Endothelial cell of umbilical vein (primary cell): ENCODE data around the gene SKIC8. TPM values are rescaled to one million over a fixed set of nuclear protein-coding genes. Genes with fewer than 3 reads are reported as not detected.

Experiments
- BruUV-seq: library from RNA; stranded (reverse); fragments of 400-500 nt; replicated peaks from 2 replicates; lab custom pipeline; 2021; lab: Mats Ljungman, UMichigan
- CTCF ChIA-PET: fragments of 300-600, 350-600 bp; sonication (Branson Sonifier 250); formaldehyde crosslinking; loops from one replicate; lab custom pipeline; 2021; ENCODE audit warnings: antibody characterized with exemption, inconsistent platforms; lab: Charles Lee
- POLR2A ChIA-PET: fragments of 300-600, 350-600 bp; sonication (Branson Sonifier 250); formaldehyde crosslinking; loops from one replicate; lab custom pipeline; 2021; ENCODE audit warnings: antibody characterized with exemption, inconsistent platforms; lab: Charles Lee
- DNase-seq: peaks from one replicate; pipeline ENCODE4 v3.0.0-alpha.2; 2011; ENCODE audit warnings: low read depth, low spot score
- FAIRE-seq: peaks from 2 replicates; lab custom pipeline; 2011; peaks lifted over from hg19 to GRCh38; lab: Jason Lieb, UNC
- H2AFZ ChIP-seq: 2 replicates; pipeline ENCODE4 v1.6.0; 2012; ENCODE audit warnings: low read depth, low read length, control low read depth, inconsistent platforms
- H3K27ac ChIP-seq: 2 replicates; pipeline ENCODE4 v1.5.1; 2011; ENCODE audit warnings: low read depth, mild to moderate bottlenecking, control low read depth, low read length, moderate library complexity; ENCODE audit not compliant: insufficient read depth
- H3K27me3 ChIP-seq, 2 experiments: 2 replicates each; pipeline versions ENCODE4 v1.6.0 to v1.6.1; 2011; ENCODE audit warnings: low read length in 2 of 2, mixed read lengths in 1 of 2; ENCODE audit not compliant: control insufficient read depth in 2 of 2, insufficient read depth in 2 of 2
- H3K36me3 ChIP-seq, 2 experiments: 2 replicates in 1 of 2; 3 replicates in 1 of 2; pipeline ENCODE4 v1.5.1; 2011; ENCODE audit warnings: low read length in 2 of 2, mild to moderate bottlenecking in 1 of 2, moderate library complexity in 1 of 2; ENCODE audit not compliant: control insufficient read depth in 2 of 2, insufficient read depth in 2 of 2; ENCODE audit errors: extremely low read depth in 1 of 2
- H3K4me1 ChIP-seq: 3 replicates; pipeline ENCODE4 v1.5.1; 2011; ENCODE audit warnings: mild to moderate bottlenecking, low read length; ENCODE audit not compliant: control insufficient read depth, insufficient read depth; ENCODE audit errors: extremely low read depth
- H3K4me2 ChIP-seq: 2 replicates; pipeline ENCODE4 v1.6.1; 2011; ENCODE audit warnings: low read length, control low read depth, mixed read lengths; ENCODE audit not compliant: insufficient read depth
- H3K4me3 ChIP-seq, 3 experiments: fragments of 200-600 bp in 1 of 3; sonication (generic), shearing (Covaris generic) in 1 of 3; replicated peaks in 1 of 3; 2 replicates each; pipeline ENCODE4 v1.5.1; 2011 to 2016; ENCODE audit warnings: control low read depth in 3 of 3, low read length in 3 of 3, mild to moderate bottlenecking in 2 of 3, inconsistent platforms in 1 of 3, low read depth in 1 of 3, moderate library complexity in 1 of 3; ENCODE audit not compliant: insufficient read depth in 1 of 3
- H3K79me2 ChIP-seq: 2 replicates; pipeline ENCODE4 v1.6.0; 2012; ENCODE audit warnings: low read length, inconsistent platforms; ENCODE audit not compliant: control insufficient read depth, insufficient read depth
- H3K9ac ChIP-seq: replicated peaks from 2 replicates; pipeline ENCODE3; 2011; ENCODE audit warnings: low read length, control low read depth; ENCODE audit not compliant: insufficient read depth; ENCODE audit errors: extremely low read depth
- H3K9me1 ChIP-seq: replicated peaks from 3 replicates; pipeline ENCODE4 v1.6.0; 2011; ENCODE audit warnings: mild to moderate bottlenecking, low read length; ENCODE audit not compliant: control insufficient read depth, insufficient read depth; ENCODE audit errors: extremely low read depth
- H3K9me3 ChIP-seq: replicated peaks from 2 replicates; pipeline ENCODE4 v1.5.1; 2012; ENCODE audit warnings: low read length, inconsistent platforms; ENCODE audit not compliant: control insufficient read depth, insufficient read depth
- H4K20me1 ChIP-seq: replicated peaks from 2 replicates; pipeline ENCODE3; 2011; ENCODE audit warnings: mild to moderate bottlenecking, low read length; ENCODE audit not compliant: control insufficient read depth, insufficient read depth; ENCODE audit errors: extremely low read depth
- EZH2 ChIP-seq: IDR thresholded peaks from 2 replicates; pipeline ENCODE4 v1.6.1; 2012; ENCODE audit warnings: borderline replicate concordance, low read depth, mild to moderate bottlenecking, moderate library complexity, low read length, inconsistent platforms; ENCODE audit not compliant: severe bottlenecking
- FOS ChIP-seq: IDR thresholded peaks from 2 replicates; pipeline ENCODE4 v1.6.1; 2011; ENCODE audit warnings: mild to moderate bottlenecking, low read length, moderate library complexity, borderline replicate concordance; ENCODE audit not compliant: insufficient read depth
- GATA2 ChIP-seq: IDR thresholded peaks from 2 replicates; pipeline ENCODE4 v1.7.0; 2011; ENCODE audit warnings: low read depth, mild to moderate bottlenecking, moderate library complexity, mixed read lengths, low read length; ENCODE audit not compliant: insufficient read length, insufficient read depth
- JUN ChIP-seq: IDR thresholded peaks from 2 replicates; pipeline ENCODE4 v1.6.1; 2011; ENCODE audit warnings: borderline replicate concordance, low read depth; ENCODE audit not compliant: insufficient read length, insufficient read depth
- MYC ChIP-seq: IDR thresholded peaks from one replicate; pipeline ENCODE4 v1.6.1; 2011; ENCODE audit warnings: mild to moderate bottlenecking, low read depth, low read length
- POLR2A ChIP-seq: IDR thresholded peaks from 2 replicates; pipeline ENCODE4 v1.6.1; 2012; ENCODE audit warnings: low read depth, mild to moderate bottlenecking, control low read depth, low read length
- POLR2AphosphoS5 ChIP-seq: IDR thresholded peaks from 2 replicates; pipeline ENCODE4 v1.6.1; 2012; ENCODE audit warnings: low read depth, mild to moderate bottlenecking, control low read depth, low read length, moderate library complexity; ENCODE audit not compliant: insufficient read depth
- dilution Hi-C: fragments of 300-500 bp; cut with MboI; formaldehyde crosslinking; loops from one replicate; pipeline ENCODE4 v1.15.0; 2019; ENCODE audit warnings: low sequenced_read_pairs; ENCODE audit not compliant: extremely low pct_ligation_motif_present
- intact Hi-C: fragments of 100-400 bp; cut with micrococcal nuclease; formaldehyde crosslinking; loops from one replicate; pipeline ENCODE4 v1.10.0; 2022
- polyA plus RNA-seq, 4 experiments: library from polyadenylated mRNA; depleted of rRNA in 3 of 4; stranded (reverse) in 3 of 4; unstranded in 1 of 4; fragments of >200 nt; gene quantifications; 2 replicates each; pipeline versions ENCODE4 v1.2.1 to v1.2.3, GENCODE V29; 2011 to 2012; ENCODE audit warnings: missing spikeins in 1 of 4
- total RNA-seq: library from RNA; stranded (reverse); gene quantifications from 2 replicates; pipeline ENCODE4 v1.2.3, GENCODE V29; 2021
- TF ChIP-seq, protein P1 (sequence below): IDR thresholded peaks from 2 replicates; pipeline ENCODE4 v1.6.1; 2011; ENCODE audit not compliant: insufficient read depth, insufficient read length
- TF ChIP-seq, protein P2 (sequence below), 2 donors: IDR thresholded peaks; 1 replicate in 1 of 2; 2 replicates in 1 of 2; pipeline ENCODE4 v1.5.1; 2011; ENCODE audit warnings: low read length in 2 of 2, mild to moderate bottlenecking in 2 of 2, moderate library complexity in 2 of 2, control low read depth in 1 of 2, inconsistent platforms in 1 of 2, low read depth in 1 of 2; ENCODE audit not compliant: insufficient read depth in 1 of 2; ENCODE audit errors: extremely low read depth in 1 of 2

Gene SKIC8
- total and polyA plus RNA-seq, 2 donors (not counting 3 experiments of a cell fraction or from before 2014, with no cell fraction given), result 49.7 to 95.0 TPM

DNA sequence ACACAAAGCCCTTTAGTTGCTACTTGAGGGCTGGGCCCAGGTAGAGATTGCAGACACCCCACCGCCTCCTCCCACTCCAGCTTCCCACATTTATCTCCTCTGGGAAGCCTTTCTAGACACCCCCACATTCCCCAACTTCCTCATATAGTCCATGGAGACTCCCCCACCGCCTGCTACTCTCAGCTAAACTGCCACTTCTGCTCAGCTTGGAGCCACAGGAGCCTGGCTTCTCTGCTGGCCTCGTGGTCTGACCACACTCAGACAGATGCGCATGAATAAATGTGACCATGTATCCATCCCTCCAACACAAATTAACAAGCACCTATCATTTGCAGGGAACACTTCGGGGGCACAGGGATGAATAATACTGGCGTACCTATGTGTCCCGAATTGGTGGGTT is 54.5 kb downstream of the SKIC8 start:
- intact Hi-C loops (no loop called here), dilution Hi-C loops (no loop called here)
- CTCF ChIA-PET, result interaction anchor here (0.8 to 10.1 kb wide), 5 partner anchors 49 to 334 kb away, joined by 3 to 237 read pairs (median 4); partner anchors contain the start of gene CIB2
- Histone ChIP-seq H4K20me1 (no peaks in the 10 kb centered on the region), H3K79me2 (no peaks in the 10 kb centered on the region), H3K9me1 (no peaks in the 10 kb centered on the region), H3K27me3 (peaks cover 0 to 4% of the 10 kb centered on the region in 2 experiments), H3K4me2 (no peak overlapping the region), H3K36me3 (no peaks in the 10 kb centered on the region), H3K4me3 (no peak overlapping the region), H3K27ac (no peak overlapping the region), H3K9ac (no peak overlapping the region), H2AFZ (no peak overlapping the region), H3K9me3 (no peaks in the 10 kb centered on the region), H3K4me1 (no peaks in the 10 kb centered on the region)
- no TSS peak for BruUV-seq
- DNase-seq (no peak), FAIRE-seq (no peak)
- TF ChIP-seq MYC (no peak), EZH2 (no peak), FOS (no peak), JUN (no peak), GATA2 (no peak), POLR2A (no peak)
- TF ChIP-seq, protein P1, sequence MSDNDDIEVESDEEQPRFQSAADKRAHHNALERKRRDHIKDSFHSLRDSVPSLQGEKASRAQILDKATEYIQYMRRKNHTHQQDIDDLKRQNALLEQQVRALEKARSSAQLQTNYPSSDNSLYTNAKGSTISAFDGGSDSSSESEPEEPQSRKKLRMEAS, result no peak
- POLR2A ChIA-PET, result no interaction called here

DNA sequence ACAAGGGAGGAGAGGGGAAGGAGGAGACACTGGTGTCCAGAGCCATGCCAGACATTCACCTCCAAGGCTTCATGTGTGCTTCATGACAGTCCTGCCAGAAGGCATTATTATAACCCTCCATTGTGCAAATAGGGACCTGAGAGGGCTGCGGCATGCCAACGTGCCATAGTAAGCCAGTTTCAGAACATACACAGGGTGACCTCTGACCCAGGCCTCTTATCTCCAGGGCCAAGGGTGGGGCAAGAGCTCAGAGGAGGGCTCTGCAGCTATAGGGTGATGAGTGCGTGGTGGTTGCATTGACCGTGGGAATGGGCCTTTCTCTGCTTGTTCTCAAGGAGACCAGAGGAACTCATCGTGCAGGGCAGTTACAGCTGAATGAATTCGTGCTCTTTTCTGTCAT is 55.3 kb downstream of the SKIC8 start:
- Histone ChIP-seq H2AFZ (no peak overlapping the region), H3K9me1 (no peaks in the 10 kb centered on the region), H3K79me2 (no peaks in the 10 kb centered on the region), H3K4me1 (no peaks in the 10 kb centered on the region), H3K27ac (no peak overlapping the region), H4K20me1 (no peaks in the 10 kb centered on the region), H3K4me2 (no peak overlapping the region), H3K4me3 (no peak overlapping the region), H3K9ac (no peak overlapping the region), H3K36me3 (no peaks in the 10 kb centered on the region), H3K9me3 (no peaks in the 10 kb centered on the region), H3K27me3 (peaks cover 0 to 4% of the 10 kb centered on the region in 2 experiments)
- DNase-seq, result no peak
- TF ChIP-seq, protein P2, sequence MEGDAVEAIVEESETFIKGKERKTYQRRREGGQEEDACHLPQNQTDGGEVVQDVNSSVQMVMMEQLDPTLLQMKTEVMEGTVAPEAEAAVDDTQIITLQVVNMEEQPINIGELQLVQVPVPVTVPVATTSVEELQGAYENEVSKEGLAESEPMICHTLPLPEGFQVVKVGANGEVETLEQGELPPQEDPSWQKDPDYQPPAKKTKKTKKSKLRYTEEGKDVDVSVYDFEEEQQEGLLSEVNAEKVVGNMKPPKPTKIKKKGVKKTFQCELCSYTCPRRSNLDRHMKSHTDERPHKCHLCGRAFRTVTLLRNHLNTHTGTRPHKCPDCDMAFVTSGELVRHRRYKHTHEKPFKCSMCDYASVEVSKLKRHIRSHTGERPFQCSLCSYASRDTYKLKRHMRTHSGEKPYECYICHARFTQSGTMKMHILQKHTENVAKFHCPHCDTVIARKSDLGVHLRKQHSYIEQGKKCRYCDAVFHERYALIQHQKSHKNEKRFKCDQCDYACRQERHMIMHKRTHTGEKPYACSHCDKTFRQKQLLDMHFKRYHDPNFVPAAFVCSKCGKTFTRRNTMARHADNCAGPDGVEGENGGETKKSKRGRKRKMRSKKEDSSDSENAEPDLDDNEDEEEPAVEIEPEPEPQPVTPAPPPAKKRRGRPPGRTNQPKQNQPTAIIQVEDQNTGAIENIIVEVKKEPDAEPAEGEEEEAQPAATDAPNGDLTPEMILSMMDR (IDR thresholded peaks at IDR 0.05; ENCODE audit: extremely low read depth in 1 of 2, insufficient read depth in 1 of 2, low read depth in 1 of 2, low read length in 2 of 2), result no peak
- TF ChIP-seq POLR2A (no peak), MYC (no peak), POLR2AphosphoS5 (no peak), GATA2 (no peak), JUN (no peak), FOS (no peak), EZH2 (no peak)
- TF ChIP-seq, protein P1, result no peak
- dilution Hi-C loops, result no loop called here
- no peak for FAIRE-seq
- ChIA-PET CTCF (interaction anchor here (0.6 to 10.1 kb wide), 5 partner anchors 17 to 285 kb away, joined by 3 to 237 read pairs (median 3); partner anchors contain the start of gene CIB2), POLR2A (no interaction called here)
- no TSS peak for BruUV-seq
- intact Hi-C loops, result no loop called here
